Neural progenitor cell (in vitro differentiated cells): ENCODE results near the gene PFKM.

ENCODE experiments used
- EZH2 ChIP-seq: fragments of 200-600 bp; sonication (generic); IDR thresholded peaks from 2 replicates; pipeline ENCODE4 v1.6.1; 2017; ENCODE audit warnings: antibody characterized with exemption, mild to moderate bottlenecking, moderate library complexity
- TF ChIP-seq, protein P1 (sequence below): fragments of 200-600 bp; sonication (generic); IDR thresholded peaks from 2 replicates; pipeline ENCODE4 v1.5.1; 2017; ENCODE audit warnings: antibody characterized with exemption, mild to moderate bottlenecking

DNA sequence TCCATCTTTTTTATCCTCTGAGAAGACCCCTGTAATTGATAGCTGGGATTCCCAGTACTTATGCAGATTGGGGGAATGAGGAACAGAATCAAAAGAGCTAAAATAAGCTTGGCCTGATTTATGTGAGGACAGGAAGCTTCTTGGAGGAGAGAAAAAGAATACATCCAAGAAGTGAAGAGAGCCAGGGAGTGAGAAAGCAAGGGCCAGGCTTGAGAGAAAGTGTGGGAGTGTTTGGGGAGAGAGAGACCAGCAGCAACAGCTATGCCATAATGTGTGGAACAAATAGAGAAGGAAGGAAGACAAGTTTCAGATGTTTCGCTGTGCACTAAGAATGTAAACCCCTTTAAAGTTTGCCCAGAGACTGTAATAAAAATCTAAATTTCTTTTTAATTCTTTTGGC lies 60.3 kb downstream of the PFKM start:
- TF ChIP-seq, protein P1, sequence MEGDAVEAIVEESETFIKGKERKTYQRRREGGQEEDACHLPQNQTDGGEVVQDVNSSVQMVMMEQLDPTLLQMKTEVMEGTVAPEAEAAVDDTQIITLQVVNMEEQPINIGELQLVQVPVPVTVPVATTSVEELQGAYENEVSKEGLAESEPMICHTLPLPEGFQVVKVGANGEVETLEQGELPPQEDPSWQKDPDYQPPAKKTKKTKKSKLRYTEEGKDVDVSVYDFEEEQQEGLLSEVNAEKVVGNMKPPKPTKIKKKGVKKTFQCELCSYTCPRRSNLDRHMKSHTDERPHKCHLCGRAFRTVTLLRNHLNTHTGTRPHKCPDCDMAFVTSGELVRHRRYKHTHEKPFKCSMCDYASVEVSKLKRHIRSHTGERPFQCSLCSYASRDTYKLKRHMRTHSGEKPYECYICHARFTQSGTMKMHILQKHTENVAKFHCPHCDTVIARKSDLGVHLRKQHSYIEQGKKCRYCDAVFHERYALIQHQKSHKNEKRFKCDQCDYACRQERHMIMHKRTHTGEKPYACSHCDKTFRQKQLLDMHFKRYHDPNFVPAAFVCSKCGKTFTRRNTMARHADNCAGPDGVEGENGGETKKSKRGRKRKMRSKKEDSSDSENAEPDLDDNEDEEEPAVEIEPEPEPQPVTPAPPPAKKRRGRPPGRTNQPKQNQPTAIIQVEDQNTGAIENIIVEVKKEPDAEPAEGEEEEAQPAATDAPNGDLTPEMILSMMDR, result no peak
- TF ChIP-seq EZH2, result no peak
